Vagina (tissue), 2 donors: ENCODE measurements around the gene KAZN.

Experiments used
- CTCF ChIP-seq, 3 experiments: fragments of 450-650 bp in 2 of 3; fragments of 200-600 bp in 1 of 3; sonication (generic) in 1 of 3; IDR thresholded peaks; one replicate each; pipeline ENCODE4 v1.5.1; 2017 to 2019; ENCODE audit warnings: antibody characterized with exemption in 3 of 3, mild to moderate bottlenecking in 2 of 3, moderate library complexity in 2 of 3
- POLR2A ChIP-seq, 2 donors: fragments of 450-650 bp; IDR thresholded peaks; one replicate each; pipeline ENCODE4 v1.6.1; 2017; ENCODE audit warnings: antibody characterized with exemption in 2 of 2, mild to moderate bottlenecking in 2 of 2, moderate library complexity in 2 of 2
- POLR2AphosphoS5 ChIP-seq, 2 donors: sonication (generic); formaldehyde crosslinking; IDR thresholded peaks; one replicate each; pipeline ENCODE4 v1.9.0; 2017; ENCODE audit warnings: antibody characterized with exemption in 2 of 2, mild to moderate bottlenecking in 2 of 2, low read depth in 1 of 2; ENCODE audit not compliant: insufficient read depth in 1 of 2

GRCh38 chr1:14891991-14892390, 293.5 kb downstream of the KAZN start:
- no peak for TF ChIP-seq CTCF (IDR thresholded peaks at IDR 0.05)
- TF ChIP-seq POLR2A (IDR thresholded peaks at IDR 0.05): no peak
- no peak for TF ChIP-seq POLR2AphosphoS5 (IDR thresholded peaks at IDR 0.05; ENCODE audit: insufficient read depth in 1 of 2, low read depth in 1 of 2)
